A549 (cell line): ENCODE data around the gene PLD4. TPM values are rescaled to one million over a fixed set of nuclear protein-coding genes. Genes with fewer than 3 reads are reported as not detected.

Experiments
- ATAC-seq, 2 experiments: fragments of 200-7000 bp in 1 of 2; fragments of >200 bp in 1 of 2; cut with Nextera tagmentation in 1 of 2; cut with Tn5 transposase in 1 of 2; 3 replicates each; pipeline versions ENCODE4 v1.8.0 to v1.9.1; 2018 to 2020; ENCODE audit warnings: mild to moderate bottlenecking in 1 of 2, moderate library complexity in 1 of 2
- CTCF ChIA-PET: fragments of 300-600 bp; sonication (Branson Sonifier 250); formaldehyde crosslinking; extraction: SDS; loops from one replicate; lab custom pipeline; 2021; ENCODE audit warnings: antibody characterized with exemption, inconsistent platforms; lab: Yijun Ruan, JAX
- POLR2A ChIA-PET: fragments of 350-600 bp; formaldehyde crosslinking; extraction: SDS; loops from one replicate; lab custom pipeline; 2021; ENCODE audit warnings: antibody characterized with exemption, inconsistent platforms; lab: Yijun Ruan, JAX
- DNase-seq, 2 experiments: peaks; one replicate each; pipeline versions ENCODE4 v3.0.0 to v3.0.0-alpha.2; 2011 to 2016; ENCODE audit warnings: low read depth in 1 of 2, low spot score in 1 of 2
- FAIRE-seq: peaks from 2 replicates; lab custom pipeline; 2011; peaks lifted over from hg19 to GRCh38; lab: Jason Lieb, UNC
- H3K27ac ChIP-seq, 2 experiments: fragments of >200 bp; sonication (Bioruptor Twin); formaldehyde crosslinking; 3 replicates each; pipeline ENCODE4 v1.5.1; 2016 to 2017
- H3K4me1 ChIP-seq: fragments of >200 bp; sonication (Bioruptor Twin); formaldehyde crosslinking; 3 replicates; pipeline ENCODE4 v1.6.1; 2016
- H3K4me2 ChIP-seq: fragments of >200 bp; sonication (Bioruptor Twin); formaldehyde crosslinking; 3 replicates; pipeline ENCODE4 v1.6.1; 2016
- H3K4me3 ChIP-seq: fragments of >200 bp; sonication (Bioruptor Twin); formaldehyde crosslinking; 3 replicates; pipeline ENCODE4 v1.5.1; 2016
- H3K9me3 ChIP-seq: fragments of >200 bp; sonication (Bioruptor Twin); formaldehyde crosslinking; 3 replicates; pipeline ENCODE4 v1.6.1; 2016
- ATOH8 ChIP-seq: fragments of 250-450 bp; sonication (Bioruptor Pico); IDR thresholded peaks from 2 replicates; pipeline ENCODE4 v1.5.0; 2020; ENCODE audit warnings: low read depth, mild to moderate bottlenecking, moderate library complexity
- BCL3 ChIP-seq: fragments of >200 bp; sonication (Bioruptor Twin); formaldehyde crosslinking; IDR thresholded peaks from 3 replicates; pipeline ENCODE4 v1.6.1; 2016
- BHLHE40 ChIP-seq: IDR thresholded peaks from 2 replicates; pipeline ENCODE4 v1.6.1; 2012; ENCODE audit warnings: low read depth, low read length, inconsistent platforms
- CBX8 ChIP-seq: fragments of 200-600 bp; sonication (generic); IDR thresholded peaks from 2 replicates; pipeline ENCODE4 v1.6.1; 2016
- CHD2 ChIP-seq: fragments of 150-350 bp; IDR thresholded peaks from 2 replicates; pipeline ENCODE4 v1.6.1; 2014; ENCODE audit warnings: low read length; ENCODE audit not compliant: partially characterized antibody
- CHD4 ChIP-seq: fragments of 200-600 bp; sonication (generic); IDR thresholded peaks from 2 replicates; pipeline ENCODE4 v1.6.1; 2016; ENCODE audit warnings: antibody characterized with exemption, mild to moderate bottlenecking, borderline replicate concordance
- EHMT2 ChIP-seq: fragments of 200-600 bp; sonication (generic); IDR thresholded peaks from 2 replicates; pipeline ENCODE4 v1.6.1; 2016; ENCODE audit warnings: antibody characterized with exemption, low read depth, mild to moderate bottlenecking, moderate library complexity
- EP300 ChIP-seq, 2 experiments: fragments of >200 bp; sonication (Bioruptor Twin); formaldehyde crosslinking; IDR thresholded peaks; 2 replicates in 1 of 2; 3 replicates in 1 of 2; pipeline ENCODE4 v1.6.1; 2016 to 2017
- GATA3 ChIP-seq: IDR thresholded peaks from 2 replicates; pipeline ENCODE4 v1.6.1; 2012; ENCODE audit warnings: borderline replicate concordance
- HEYL ChIP-seq: fragments of 250-450 bp; sonication (Bioruptor Pico); IDR thresholded peaks from 2 replicates; pipeline ENCODE4 v1.8.0; 2021; ENCODE audit warnings: mild to moderate bottlenecking, moderate library complexity
- MYC ChIP-seq: IDR thresholded peaks from 2 replicates; pipeline ENCODE4 v1.6.1; 2012; ENCODE audit warnings: mild to moderate bottlenecking, inconsistent platforms, low read length, improper control_type of control experiment, borderline replicate concordance
- NFE2L2 ChIP-seq: fragments of 150-350 bp; conservative IDR thresholded peaks from 2 replicates; pipeline ENCODE4 v1.6.1; 2014; ENCODE audit warnings: low read length
- NPAS2 ChIP-seq: fragments of 250-450 bp; sonication (Bioruptor Pico); IDR thresholded peaks from 2 replicates; pipeline ENCODE4 v1.8.0; 2022; ENCODE audit warnings: mild to moderate bottlenecking, moderate library complexity, borderline replicate concordance
- NR3C1 ChIP-seq: fragments of >200 bp; sonication (Bioruptor Twin); formaldehyde crosslinking; IDR thresholded peaks from 3 replicates; pipeline ENCODE4 v1.6.1; 2017
- PBX3 ChIP-seq: IDR thresholded peaks from 2 replicates; pipeline ENCODE4 v1.6.1; 2012
- RAD21 ChIP-seq, 2 experiments: fragments of >200 bp in 1 of 2; sonication (Bioruptor Twin) in 1 of 2; formaldehyde crosslinking in 1 of 2; IDR thresholded peaks in 1 of 2; conservative IDR thresholded peaks in 1 of 2; 2 replicates in 1 of 2; 3 replicates in 1 of 2; pipeline ENCODE4 v1.6.1; 2012 to 2018; ENCODE audit warnings: inconsistent platforms in 1 of 2
- RARB ChIP-seq: fragments of 250-450 bp; sonication (Bioruptor Pico); IDR thresholded peaks from 2 replicates; pipeline ENCODE4 v1.8.0; 2021; ENCODE audit warnings: mild to moderate bottlenecking, moderate library complexity
- RFX5 ChIP-seq: fragments of 450-650 bp; IDR thresholded peaks from 2 replicates; pipeline ENCODE4 v1.7.1; 2014; ENCODE audit warnings: antibody characterized with exemption, mild to moderate bottlenecking, moderate library complexity
- SREBF2 ChIP-seq: fragments of 450-650 bp; IDR thresholded peaks from 2 replicates; pipeline ENCODE4 v1.6.1; 2014; ENCODE audit warnings: mild to moderate bottlenecking, moderate library complexity
- TFCP2L1 ChIP-seq: fragments of 250-450 bp; sonication (Bioruptor Pico); IDR thresholded peaks from 2 replicates; pipeline ENCODE4 v1.5.0; 2021; ENCODE audit warnings: mild to moderate bottlenecking
- ZC3H11A ChIP-seq: fragments of 450-650 bp; IDR thresholded peaks from 2 replicates; pipeline ENCODE4 v1.6.1; 2014; ENCODE audit warnings: antibody characterized with exemption, mild to moderate bottlenecking
- ZNF302 ChIP-seq: fragments of 250-450 bp; sonication (Bioruptor Pico); IDR thresholded peaks from 2 replicates; pipeline ENCODE4 v1.9.0; 2021; ENCODE audit warnings: inconsistent platforms, mild to moderate bottlenecking, moderate library complexity
- WGBS: methylation state at CpG from one replicate; pipeline ENCODE4 v1.1.6; 2017; ENCODE audit errors: missing lambda C conversion rate; 5-methylcytosine and 5-hydroxymethylcytosine counted together
- polyA plus RNA-seq, 4 experiments: library from polyadenylated mRNA; depleted of rRNA in 3 of 4; stranded (reverse); fragments of >200 nt; fragmentation: RNase III in 1 of 4; extraction: RNeasy Plus Mini Kit Qiagen cat#74134 plus additional on column Dnase treatment in 1 of 4; gene quantifications; 2 replicates in 3 of 4; 3 replicates in 1 of 4; pipeline ENCODE4 v1.2.3, GENCODE V29; 2011 to 2017
- TF ChIP-seq, protein P1 (sequence below): fragments of 200-600 bp; sonication (generic); IDR thresholded peaks from 2 replicates; pipeline ENCODE4 v1.6.1; 2016; ENCODE audit warnings: antibody characterized with exemption, mild to moderate bottlenecking, moderate library complexity
- TF ChIP-seq, protein P2 (sequence below): IDR thresholded peaks from 2 replicates; pipeline ENCODE4 v1.6.1; 2012; ENCODE audit warnings: low read depth, borderline replicate concordance
- TF ChIP-seq, protein P3 (sequence below): fragments of 150-350 bp; IDR thresholded peaks from 2 replicates; pipeline ENCODE4 v1.6.1; 2014; ENCODE audit warnings: low read depth, mild to moderate bottlenecking, low read length

Gene PLD4
- polyA plus RNA-seq, 2 of the 4 experiments (the other 2 are of a cell fraction), result 0.01 TPM

- ChIA-PET CTCF (interaction anchor here (1.1 to 8.8 kb wide), 6 partner anchors 11 to 110 kb away, joined by 3 to 86 read pairs (median 29); partner anchors contain the start of gene PLD4), POLR2A (interaction anchor here (2.5 to 3.5 kb wide), 2 partner anchors 34 to 37 kb away, joined by 9 to 22 read pairs; no protein-coding TSS in a partner anchor)
- Histone ChIP-seq H3K4me3 (no peak overlapping the region), H3K27ac (no peak overlapping the region), H3K9me3 (no peaks in the 10 kb centered on the region), H3K4me2 (no peak overlapping the region), H3K4me1 (peaks cover 7% of the 10 kb centered on the region; the same call in 1 of the 3 replicates)
- ATAC-seq, result no peak
- DNase-seq, result no peak
- WGBS, result 84% methylated on average over 2 of the region's 2 CpGs
- FAIRE-seq, result no peak
- TF ChIP-seq MYC (no peak), ATOH8 (CRISPR knock-in tag) (no peak), HEYL (CRISPR knock-in tag) (no peak), EP300 (IDR thresholded peaks at IDR 0.05) (no peak), ZC3H11A (no peak), BHLHE40 (no peak), GATA3 (no peak), CHD4 (no peak), CHD2 (no peak), NR3C1 (no peak), SREBF2 (no peak), RARB (no peak), TFCP2L1 (CRISPR knock-in tag) (no peak), NPAS2 (CRISPR knock-in tag) (no peak), EHMT2 (no peak), ZNF302 (CRISPR knock-in tag) (no peak), RAD21 (conservative IDR thresholded peaks at IDR 0.05 in 1 of 2, IDR thresholded peaks at IDR 0.05 in 1 of 2) (no peak), NFE2L2 (no peak)
- TF ChIP-seq, protein P1, sequence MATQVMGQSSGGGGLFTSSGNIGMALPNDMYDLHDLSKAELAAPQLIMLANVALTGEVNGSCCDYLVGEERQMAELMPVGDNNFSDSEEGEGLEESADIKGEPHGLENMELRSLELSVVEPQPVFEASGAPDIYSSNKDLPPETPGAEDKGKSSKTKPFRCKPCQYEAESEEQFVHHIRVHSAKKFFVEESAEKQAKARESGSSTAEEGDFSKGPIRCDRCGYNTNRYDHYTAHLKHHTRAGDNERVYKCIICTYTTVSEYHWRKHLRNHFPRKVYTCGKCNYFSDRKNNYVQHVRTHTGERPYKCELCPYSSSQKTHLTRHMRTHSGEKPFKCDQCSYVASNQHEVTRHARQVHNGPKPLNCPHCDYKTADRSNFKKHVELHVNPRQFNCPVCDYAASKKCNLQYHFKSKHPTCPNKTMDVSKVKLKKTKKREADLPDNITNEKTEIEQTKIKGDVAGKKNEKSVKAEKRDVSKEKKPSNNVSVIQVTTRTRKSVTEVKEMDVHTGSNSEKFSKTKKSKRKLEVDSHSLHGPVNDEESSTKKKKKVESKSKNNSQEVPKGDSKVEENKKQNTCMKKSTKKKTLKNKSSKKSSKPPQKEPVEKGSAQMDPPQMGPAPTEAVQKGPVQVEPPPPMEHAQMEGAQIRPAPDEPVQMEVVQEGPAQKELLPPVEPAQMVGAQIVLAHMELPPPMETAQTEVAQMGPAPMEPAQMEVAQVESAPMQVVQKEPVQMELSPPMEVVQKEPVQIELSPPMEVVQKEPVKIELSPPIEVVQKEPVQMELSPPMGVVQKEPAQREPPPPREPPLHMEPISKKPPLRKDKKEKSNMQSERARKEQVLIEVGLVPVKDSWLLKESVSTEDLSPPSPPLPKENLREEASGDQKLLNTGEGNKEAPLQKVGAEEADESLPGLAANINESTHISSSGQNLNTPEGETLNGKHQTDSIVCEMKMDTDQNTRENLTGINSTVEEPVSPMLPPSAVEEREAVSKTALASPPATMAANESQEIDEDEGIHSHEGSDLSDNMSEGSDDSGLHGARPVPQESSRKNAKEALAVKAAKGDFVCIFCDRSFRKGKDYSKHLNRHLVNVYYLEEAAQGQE, result no peak
- TF ChIP-seq, protein P2, sequence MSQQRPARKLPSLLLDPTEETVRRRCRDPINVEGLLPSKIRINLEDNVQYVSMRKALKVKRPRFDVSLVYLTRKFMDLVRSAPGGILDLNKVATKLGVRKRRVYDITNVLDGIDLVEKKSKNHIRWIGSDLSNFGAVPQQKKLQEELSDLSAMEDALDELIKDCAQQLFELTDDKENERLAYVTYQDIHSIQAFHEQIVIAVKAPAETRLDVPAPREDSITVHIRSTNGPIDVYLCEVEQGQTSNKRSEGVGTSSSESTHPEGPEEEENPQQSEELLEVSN, result no peak
Measured at GRCh38 chr14:104935955-104936354, 11.3 kb downstream of the PLD4 start.

DNA sequence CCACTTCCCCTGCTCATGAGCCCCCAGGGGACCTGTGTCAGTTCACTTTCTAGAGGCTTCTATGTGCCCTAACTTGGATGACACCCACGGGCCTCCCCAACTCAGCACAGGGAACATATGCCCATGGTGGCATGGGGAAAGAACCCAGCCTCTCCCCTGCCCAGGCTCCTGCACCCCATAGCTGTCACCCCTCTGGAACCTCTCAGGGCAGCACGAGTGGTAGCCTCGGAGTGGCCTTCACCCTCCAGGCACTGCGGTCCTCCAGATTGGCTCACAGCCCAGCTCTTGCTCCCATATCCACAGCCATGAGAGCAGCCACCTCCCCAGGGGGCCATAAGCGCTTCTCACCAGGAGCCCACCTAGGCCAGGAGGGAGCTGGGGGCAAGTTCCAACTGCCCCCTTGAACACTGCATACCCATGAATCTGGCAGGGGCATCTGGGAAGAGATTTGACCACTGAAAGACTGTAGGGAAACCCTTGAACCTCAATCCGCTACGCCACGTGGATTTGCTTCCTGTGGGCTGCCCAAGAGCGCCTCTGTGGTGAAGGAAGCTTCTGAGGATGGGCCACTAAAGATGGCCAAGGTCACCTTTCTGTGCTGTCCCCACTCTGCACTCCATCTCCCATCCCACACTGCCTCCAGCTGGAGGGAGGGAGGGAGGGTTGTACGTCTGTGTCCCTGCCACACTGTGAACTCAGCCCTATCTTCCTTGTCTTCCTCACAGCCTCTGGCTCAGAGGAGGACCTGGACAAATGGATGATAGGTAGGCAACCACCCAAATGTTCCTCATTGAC lies 11.9 kb downstream of the PLD4 start:
- Histone ChIP-seq H3K4me3 (no peak overlapping the region), H3K4me2 (no peak overlapping the region), H3K4me1 (peaks cover 7% of the 10 kb centered on the region; the same call in 1 of the 3 replicates), H3K27ac (no peak overlapping the region), H3K9me3 (no peaks in the 10 kb centered on the region)
- CTCF ChIA-PET, result interaction anchor here (0.6 to 8.8 kb wide), 8 partner anchors 11 to 117 kb away, joined by 3 to 86 read pairs (median 6); partner anchors contain the start of gene PLD4
- POLR2A ChIA-PET, result interaction anchor here (1.8 to 2.5 kb wide), 2 partner anchors 34 to 36 kb away, joined by 5 to 9 read pairs; no protein-coding TSS in a partner anchor
- no peak for DNase-seq
- no peak for FAIRE-seq
- ATAC-seq, result no peak
- TF ChIP-seq, protein P3, sequence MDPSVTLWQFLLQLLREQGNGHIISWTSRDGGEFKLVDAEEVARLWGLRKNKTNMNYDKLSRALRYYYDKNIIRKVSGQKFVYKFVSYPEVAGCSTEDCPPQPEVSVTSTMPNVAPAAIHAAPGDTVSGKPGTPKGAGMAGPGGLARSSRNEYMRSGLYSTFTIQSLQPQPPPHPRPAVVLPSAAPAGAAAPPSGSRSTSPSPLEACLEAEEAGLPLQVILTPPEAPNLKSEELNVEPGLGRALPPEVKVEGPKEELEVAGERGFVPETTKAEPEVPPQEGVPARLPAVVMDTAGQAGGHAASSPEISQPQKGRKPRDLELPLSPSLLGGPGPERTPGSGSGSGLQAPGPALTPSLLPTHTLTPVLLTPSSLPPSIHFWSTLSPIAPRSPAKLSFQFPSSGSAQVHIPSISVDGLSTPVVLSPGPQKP, result no peak
- TF ChIP-seq EHMT2, result no peak
- TF ChIP-seq RFX5, result no peak
- TF ChIP-seq PBX3, result no peak; the same call in 1 of the 2 replicates
- TF ChIP-seq CBX8, result no peak
- TF ChIP-seq GATA3, result no peak
- TF ChIP-seq BCL3, result no peak
- WGBS, result 83% methylated on average over 10 of the region's 10 CpGs
